ENCODE measurements around the gene PCED1B.

Gene PCED1B

GRCh38 chr12:47126246-47126645 lies 46.8 kb downstream of the PCED1B start:
- H3K4me3 ChIP-seq (replicated peaks; ENCODE audit: low read depth, low read length), result no peak overlapping the region
- no peak for TF ChIP-seq CTCF (IDR thresholded peaks at IDR 0.05; ENCODE audit: low read depth, low read length, missing control alignments)
- DNase-seq (ENCODE audit: extremely low read depth, low read depth), result no peak

- no peak for DNase-seq (ENCODE audit: extremely low read depth, low read depth)
- no peak for TF ChIP-seq CTCF (IDR thresholded peaks at IDR 0.05; ENCODE audit: low read depth, low read length, missing control alignments)
- no peak overlapping the region for H3K4me3 ChIP-seq (replicated peaks; ENCODE audit: low read depth, low read length)
Observed at GRCh38 chr12:47131011-47131410, 51.6 kb downstream of the PCED1B start.

- no peak overlapping the region for H3K4me3 ChIP-seq (replicated peaks; ENCODE audit: low read depth, low read length)
- no peak for DNase-seq (ENCODE audit: extremely low read depth, low read depth)
- no peak for TF ChIP-seq CTCF (IDR thresholded peaks at IDR 0.05; ENCODE audit: low read depth, low read length, missing control alignments)
Observed at GRCh38 chr12:47134005-47134404, 54.6 kb downstream of the PCED1B start.

- DNase-seq (ENCODE audit: extremely low read depth, low read depth), result no peak
- no peak overlapping the region for H3K4me3 ChIP-seq (replicated peaks; ENCODE audit: low read depth, low read length)
- no peak for TF ChIP-seq CTCF (IDR thresholded peaks at IDR 0.05; ENCODE audit: low read depth, low read length, missing control alignments)
Observed at GRCh38 chr12:47135578-47135977, 56.2 kb downstream of the PCED1B start.

GRCh38 chr12:47139000-47139681 lies 59.7 kb downstream of the PCED1B start:
- DNase-seq (ENCODE audit: extremely low read depth, low read depth), result no peak
- no peak for TF ChIP-seq CTCF (IDR thresholded peaks at IDR 0.05; ENCODE audit: low read depth, low read length, missing control alignments)
- H3K4me3 ChIP-seq (replicated peaks; ENCODE audit: low read depth, low read length), result no peak overlapping the region

GRCh38 chr12:47141459-47141858 lies 62.0 kb downstream of the PCED1B start:
- H3K4me3 ChIP-seq (replicated peaks; ENCODE audit: low read depth, low read length), result no peak overlapping the region
- TF ChIP-seq CTCF (IDR thresholded peaks at IDR 0.05; ENCODE audit: low read depth, low read length, missing control alignments), result no peak
- DNase-seq (ENCODE audit: extremely low read depth, low read depth), result no peak

GRCh38 chr12:47144769-47145168 lies 65.3 kb downstream of the PCED1B start:
- no peak for DNase-seq (ENCODE audit: extremely low read depth, low read depth)
- no peak overlapping the region for H3K4me3 ChIP-seq (replicated peaks; ENCODE audit: low read depth, low read length)
- TF ChIP-seq CTCF (IDR thresholded peaks at IDR 0.05; ENCODE audit: low read depth, low read length, missing control alignments), result no peak

All from HFF-Myc (cell line).